Measurements from ENCODE around the gene CSF1R. TPM values are rescaled to one million over a fixed set of nuclear protein-coding genes. Genes with fewer than 3 reads are reported as not detected.
"Not testable (repeated sequence)": the region's sequence is repeated elsewhere in the genome, so short reads cannot be mapped to it uniquely, and the experiment has no call there.

CSF1R gene
- total RNA-seq, 1 donor from 2014 or later, result not detected

GRCh38 chr5:150051657-150052195, 34.6 kb downstream of the CSF1R start:
- peaks cover 10% of the 10 kb centered on the region for H3K36me3 Mint-ChIP-seq (ENCODE audit: unreplicated experiment)
- H3K4me3 Mint-ChIP-seq (ENCODE audit: unreplicated experiment), result no peak overlapping the region
- no peaks in the 10 kb centered on the region for H3K9me3 Mint-ChIP-seq (ENCODE audit: unreplicated experiment)
- no peak for DNase-seq
- no peak overlapping the region for H3K27ac Mint-ChIP-seq (ENCODE audit: unreplicated experiment)
- TF ChIP-seq CTCF (IDR thresholded peaks at IDR 0.05; ENCODE audit: partially characterized antibody, unreplicated experiment), result no peak
- H3K4me1 Mint-ChIP-seq (ENCODE audit: low read depth, unreplicated experiment), result no peaks in the 10 kb centered on the region
- peaks cover 4% of the 10 kb centered on the region for H3K27me3 Mint-ChIP-seq (ENCODE audit: unreplicated experiment)

DNA sequence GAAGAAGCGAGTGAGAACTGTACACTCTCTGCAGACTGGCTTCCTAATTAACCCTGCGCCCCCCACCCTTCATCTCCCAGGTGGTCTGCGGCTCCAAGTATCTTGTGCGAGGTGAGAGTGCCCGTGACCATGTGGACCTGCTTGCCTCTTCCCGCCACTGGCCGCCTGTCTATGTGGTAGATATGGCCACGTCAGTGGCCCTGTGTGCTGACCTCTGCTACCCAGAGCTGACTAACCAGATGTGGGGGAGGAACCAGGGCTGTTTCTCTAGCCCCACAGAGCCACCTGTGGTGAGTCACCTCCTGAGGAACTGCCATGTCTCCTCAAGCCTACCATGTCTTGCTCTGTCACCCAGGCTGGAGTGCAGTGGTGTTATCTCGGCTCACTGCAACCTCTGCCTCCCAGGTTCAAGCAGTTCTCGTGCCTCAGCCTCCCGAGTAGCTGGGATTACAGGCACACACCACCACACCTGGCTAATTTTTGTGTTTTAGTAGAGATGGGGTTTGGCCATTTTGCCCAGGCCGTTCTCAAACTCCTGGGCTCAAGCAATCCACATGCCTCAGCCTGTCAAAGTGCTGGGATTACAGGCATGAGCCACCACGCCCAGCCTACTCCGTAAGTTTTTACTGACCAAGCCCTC, 36.1 kb downstream of the CSF1R start:
- not testable (repeated sequence) for DNase-seq; H3K27ac Mint-ChIP-seq (ENCODE audit: unreplicated experiment); H3K4me3 Mint-ChIP-seq (ENCODE audit: unreplicated experiment); H3K4me1 Mint-ChIP-seq (ENCODE audit: low read depth, unreplicated experiment); H3K27me3 Mint-ChIP-seq (ENCODE audit: unreplicated experiment); H3K9me3 Mint-ChIP-seq (ENCODE audit: unreplicated experiment)
- H3K36me3 Mint-ChIP-seq (ENCODE audit: unreplicated experiment), result peaks cover 10% of the 10 kb centered on the region

GRCh38 chr5:150046031-150046430, 40.3 kb downstream of the CSF1R start:
- H3K4me1 Mint-ChIP-seq (ENCODE audit: low read depth, unreplicated experiment), result no peaks in the 10 kb centered on the region
- no peaks in the 10 kb centered on the region for H3K9me3 Mint-ChIP-seq (ENCODE audit: unreplicated experiment)
- H3K36me3 Mint-ChIP-seq (ENCODE audit: unreplicated experiment), result peaks cover 10% of the 10 kb centered on the region

DNA sequence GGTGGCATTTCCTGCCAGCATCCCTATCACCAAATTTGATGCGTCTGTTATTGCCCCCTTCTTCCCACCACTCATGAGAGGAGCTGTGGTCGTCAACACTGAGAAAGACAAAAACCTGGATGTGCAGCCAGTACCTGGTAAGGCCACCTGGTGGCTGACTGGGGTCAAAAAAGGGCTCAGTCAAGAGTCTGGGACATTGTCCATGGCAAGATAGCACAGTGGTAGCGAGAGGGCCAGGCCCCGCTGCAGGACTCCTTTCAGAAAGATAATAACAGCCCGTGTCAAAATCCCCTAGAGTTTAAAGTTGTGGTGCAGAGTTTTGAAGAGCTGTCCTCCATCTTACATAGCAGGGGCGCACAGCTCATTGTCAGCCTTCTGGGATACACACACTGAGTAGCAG, 40.8 kb downstream of the CSF1R start:
- Mint-ChIP-seq H3K9me3 (ENCODE audit: unreplicated experiment) (no peaks in the 10 kb centered on the region), H3K27ac (ENCODE audit: unreplicated experiment) (no peak overlapping the region), H3K4me1 (ENCODE audit: low read depth, unreplicated experiment) (no peaks in the 10 kb centered on the region), H3K27me3 (ENCODE audit: unreplicated experiment) (peaks cover 5% of the 10 kb centered on the region), H3K36me3 (ENCODE audit: unreplicated experiment) (peaks cover 10% of the 10 kb centered on the region), H3K4me3 (ENCODE audit: unreplicated experiment) (no peak overlapping the region)
- TF ChIP-seq CTCF (IDR thresholded peaks at IDR 0.05; ENCODE audit: partially characterized antibody, unreplicated experiment), result no peak
- no peak for DNase-seq

More at GRCh38 chr5:150046031-150046430, 40.3 kb downstream of the CSF1R start:
- H3K27me3 Mint-ChIP-seq (ENCODE audit: unreplicated experiment), result peaks cover 5% of the 10 kb centered on the region
- no peak overlapping the region for H3K4me3 Mint-ChIP-seq (ENCODE audit: unreplicated experiment)
- no peak overlapping the region for H3K27ac Mint-ChIP-seq (ENCODE audit: unreplicated experiment)
- no peak for TF ChIP-seq CTCF (IDR thresholded peaks at IDR 0.05; ENCODE audit: partially characterized antibody, unreplicated experiment)
- DNase-seq, result no peak

DNA sequence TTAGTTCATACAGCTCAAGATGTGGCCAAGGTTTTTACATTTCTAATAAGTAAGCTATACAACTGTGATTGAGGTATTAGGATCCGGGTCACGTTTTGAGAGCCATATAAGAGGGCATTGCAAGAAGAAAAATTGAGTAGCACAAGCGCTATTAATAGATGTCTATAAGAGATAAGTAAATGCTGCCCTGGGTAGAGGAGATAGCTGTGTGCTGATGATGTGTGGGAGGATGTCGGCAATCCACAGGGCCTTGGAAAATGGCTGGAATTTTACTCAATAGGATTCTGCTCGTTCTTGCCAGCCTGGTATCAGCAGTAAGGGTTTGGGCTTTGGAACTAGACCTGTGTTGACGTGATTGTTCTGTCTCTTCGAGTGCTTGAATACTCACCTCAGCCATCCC, 41.6 kb downstream of the CSF1R start:
- no peaks in the 10 kb centered on the region for H3K9me3 Mint-ChIP-seq (ENCODE audit: unreplicated experiment)
- DNase-seq, result no peak
- H3K27ac Mint-ChIP-seq (ENCODE audit: unreplicated experiment), result no peak overlapping the region
- H3K36me3 Mint-ChIP-seq (ENCODE audit: unreplicated experiment), result peaks cover 10% of the 10 kb centered on the region
- no peak for TF ChIP-seq CTCF (IDR thresholded peaks at IDR 0.05; ENCODE audit: partially characterized antibody, unreplicated experiment)
- peaks cover 5% of the 10 kb centered on the region for H3K27me3 Mint-ChIP-seq (ENCODE audit: unreplicated experiment)
- no peaks in the 10 kb centered on the region for H3K4me1 Mint-ChIP-seq (ENCODE audit: low read depth, unreplicated experiment)
- H3K4me3 Mint-ChIP-seq (ENCODE audit: unreplicated experiment), result no peak overlapping the region
